Endothelial cell of umbilical vein (primary cell): ENCODE data around the gene KYNU. TPM values are rescaled to one million over a fixed set of nuclear protein-coding genes. Genes with fewer than 3 reads are reported as not detected.

Experiments
- BruUV-seq: library from RNA; stranded (reverse); fragments of 400-500 nt; replicated peaks from 2 replicates; lab custom pipeline; 2021; lab: Mats Ljungman, UMichigan
- CTCF ChIA-PET: fragments of 300-600, 350-600 bp; sonication (Branson Sonifier 250); formaldehyde crosslinking; loops from one replicate; lab custom pipeline; 2021; ENCODE audit warnings: antibody characterized with exemption, inconsistent platforms; lab: Charles Lee
- POLR2A ChIA-PET: fragments of 300-600, 350-600 bp; sonication (Branson Sonifier 250); formaldehyde crosslinking; loops from one replicate; lab custom pipeline; 2021; ENCODE audit warnings: antibody characterized with exemption, inconsistent platforms; lab: Charles Lee
- DNase-seq: peaks from one replicate; pipeline ENCODE4 v3.0.0-alpha.2; 2011; ENCODE audit warnings: low read depth, low spot score
- FAIRE-seq: peaks from 2 replicates; lab custom pipeline; 2011; peaks lifted over from hg19 to GRCh38; lab: Jason Lieb, UNC
- H2AFZ ChIP-seq: 2 replicates; pipeline ENCODE4 v1.6.0; 2012; ENCODE audit warnings: low read depth, low read length, control low read depth, inconsistent platforms
- H3K27ac ChIP-seq: 2 replicates; pipeline ENCODE4 v1.5.1; 2011; ENCODE audit warnings: low read depth, mild to moderate bottlenecking, control low read depth, low read length, moderate library complexity; ENCODE audit not compliant: insufficient read depth
- H3K27me3 ChIP-seq, 2 experiments: 2 replicates each; pipeline versions ENCODE4 v1.6.0 to v1.6.1; 2011; ENCODE audit warnings: low read length in 2 of 2, mixed read lengths in 1 of 2; ENCODE audit not compliant: control insufficient read depth in 2 of 2, insufficient read depth in 2 of 2
- H3K36me3 ChIP-seq, 2 experiments: 2 replicates in 1 of 2; 3 replicates in 1 of 2; pipeline ENCODE4 v1.5.1; 2011; ENCODE audit warnings: low read length in 2 of 2, mild to moderate bottlenecking in 1 of 2, moderate library complexity in 1 of 2; ENCODE audit not compliant: control insufficient read depth in 2 of 2, insufficient read depth in 2 of 2; ENCODE audit errors: extremely low read depth in 1 of 2
- H3K4me1 ChIP-seq: 3 replicates; pipeline ENCODE4 v1.5.1; 2011; ENCODE audit warnings: mild to moderate bottlenecking, low read length; ENCODE audit not compliant: control insufficient read depth, insufficient read depth; ENCODE audit errors: extremely low read depth
- H3K4me2 ChIP-seq: 2 replicates; pipeline ENCODE4 v1.6.1; 2011; ENCODE audit warnings: low read length, control low read depth, mixed read lengths; ENCODE audit not compliant: insufficient read depth
- H3K4me3 ChIP-seq, 3 experiments: fragments of 200-600 bp in 1 of 3; sonication (generic), shearing (Covaris generic) in 1 of 3; replicated peaks in 1 of 3; 2 replicates each; pipeline ENCODE4 v1.5.1; 2011 to 2016; ENCODE audit warnings: control low read depth in 3 of 3, low read length in 3 of 3, mild to moderate bottlenecking in 2 of 3, inconsistent platforms in 1 of 3, low read depth in 1 of 3, moderate library complexity in 1 of 3; ENCODE audit not compliant: insufficient read depth in 1 of 3
- H3K79me2 ChIP-seq: 2 replicates; pipeline ENCODE4 v1.6.0; 2012; ENCODE audit warnings: low read length, inconsistent platforms; ENCODE audit not compliant: control insufficient read depth, insufficient read depth
- H3K9ac ChIP-seq: replicated peaks from 2 replicates; pipeline ENCODE3; 2011; ENCODE audit warnings: low read length, control low read depth; ENCODE audit not compliant: insufficient read depth; ENCODE audit errors: extremely low read depth
- H3K9me1 ChIP-seq: replicated peaks from 3 replicates; pipeline ENCODE4 v1.6.0; 2011; ENCODE audit warnings: mild to moderate bottlenecking, low read length; ENCODE audit not compliant: control insufficient read depth, insufficient read depth; ENCODE audit errors: extremely low read depth
- H3K9me3 ChIP-seq: replicated peaks from 2 replicates; pipeline ENCODE4 v1.5.1; 2012; ENCODE audit warnings: low read length, inconsistent platforms; ENCODE audit not compliant: control insufficient read depth, insufficient read depth
- H4K20me1 ChIP-seq: replicated peaks from 2 replicates; pipeline ENCODE3; 2011; ENCODE audit warnings: mild to moderate bottlenecking, low read length; ENCODE audit not compliant: control insufficient read depth, insufficient read depth; ENCODE audit errors: extremely low read depth
- CTCF ChIP-seq, 2 donors: IDR thresholded peaks; 1 replicate in 1 of 2; 2 replicates in 1 of 2; pipeline ENCODE4 v1.5.1; 2011; ENCODE audit warnings: low read length in 2 of 2, mild to moderate bottlenecking in 2 of 2, moderate library complexity in 2 of 2, control low read depth in 1 of 2, inconsistent platforms in 1 of 2, low read depth in 1 of 2; ENCODE audit not compliant: insufficient read depth in 1 of 2; ENCODE audit errors: extremely low read depth in 1 of 2
- FOS ChIP-seq: IDR thresholded peaks from 2 replicates; pipeline ENCODE4 v1.6.1; 2011; ENCODE audit warnings: mild to moderate bottlenecking, low read length, moderate library complexity, borderline replicate concordance; ENCODE audit not compliant: insufficient read depth
- JUN ChIP-seq: IDR thresholded peaks from 2 replicates; pipeline ENCODE4 v1.6.1; 2011; ENCODE audit warnings: borderline replicate concordance, low read depth; ENCODE audit not compliant: insufficient read length, insufficient read depth
- MYC ChIP-seq: IDR thresholded peaks from one replicate; pipeline ENCODE4 v1.6.1; 2011; ENCODE audit warnings: mild to moderate bottlenecking, low read depth, low read length
- POLR2A ChIP-seq: IDR thresholded peaks from 2 replicates; pipeline ENCODE4 v1.6.1; 2012; ENCODE audit warnings: low read depth, mild to moderate bottlenecking, control low read depth, low read length
- POLR2AphosphoS5 ChIP-seq: IDR thresholded peaks from 2 replicates; pipeline ENCODE4 v1.6.1; 2012; ENCODE audit warnings: low read depth, mild to moderate bottlenecking, control low read depth, low read length, moderate library complexity; ENCODE audit not compliant: insufficient read depth
- dilution Hi-C: fragments of 300-500 bp; cut with MboI; formaldehyde crosslinking; loops from one replicate; pipeline ENCODE4 v1.15.0; 2019; ENCODE audit warnings: low sequenced_read_pairs; ENCODE audit not compliant: extremely low pct_ligation_motif_present
- intact Hi-C: fragments of 100-400 bp; cut with micrococcal nuclease; formaldehyde crosslinking; loops from one replicate; pipeline ENCODE4 v1.10.0; 2022
- polyA plus RNA-seq, 4 experiments: library from polyadenylated mRNA; depleted of rRNA in 3 of 4; stranded (reverse) in 3 of 4; unstranded in 1 of 4; fragments of >200 nt; gene quantifications; 2 replicates each; pipeline versions ENCODE4 v1.2.1 to v1.2.3, GENCODE V29; 2011 to 2012; ENCODE audit warnings: missing spikeins in 1 of 4
- total RNA-seq: library from RNA; stranded (reverse); gene quantifications from 2 replicates; pipeline ENCODE4 v1.2.3, GENCODE V29; 2021
- TF ChIP-seq, protein P1 (sequence below): IDR thresholded peaks from 2 replicates; pipeline ENCODE4 v1.6.1; 2011; ENCODE audit not compliant: insufficient read depth, insufficient read length

Gene KYNU
- total and polyA plus RNA-seq, 2 donors (not counting 3 experiments of a cell fraction or from before 2014, with no cell fraction given), result 0.04 TPM; not detected in 1

DNA sequence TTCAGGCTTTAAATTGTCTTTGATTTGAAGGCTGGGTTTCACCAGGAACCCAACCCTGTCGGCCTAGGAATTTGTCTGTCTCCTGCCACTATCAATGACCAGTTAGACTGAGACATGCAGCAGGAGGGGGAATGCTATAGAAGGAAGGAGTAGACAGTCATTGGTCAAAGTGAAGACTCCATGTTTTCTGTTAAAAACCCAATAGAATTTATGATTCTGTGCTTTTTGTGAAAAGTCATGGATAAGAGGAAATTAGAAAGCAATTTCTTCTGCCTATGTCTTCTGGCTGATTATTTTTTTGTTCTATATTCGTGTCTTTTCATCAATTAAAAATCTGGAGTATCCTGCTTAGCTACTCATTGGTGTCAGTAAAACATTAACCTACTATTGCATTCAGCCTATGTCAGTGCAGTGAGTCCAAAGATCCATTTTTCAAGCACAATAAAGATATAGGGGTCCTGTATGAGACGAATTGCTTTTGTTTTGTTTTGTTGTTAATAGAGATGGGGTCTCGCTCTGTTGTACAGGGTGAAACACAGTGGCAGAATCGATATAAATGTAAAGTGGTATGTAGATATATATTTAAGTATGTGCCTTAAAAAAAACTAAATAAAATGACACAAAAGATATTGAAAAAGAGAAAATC, 7.9 kb upstream of the KYNU start:
- Histone ChIP-seq H3K79me2 (no peaks in the 10 kb centered on the region), H3K27ac (no peak overlapping the region), H4K20me1 (no peaks in the 10 kb centered on the region), H3K4me2 (no peak overlapping the region), H2AFZ (no peak overlapping the region), H3K9me3 (no peaks in the 10 kb centered on the region), H3K36me3 (no peaks in the 10 kb centered on the region), H3K4me1 (peaks cover 25% of the 10 kb centered on the region), H3K4me3 (no peak overlapping the region), H3K27me3 (no peaks in the 10 kb centered on the region), H3K9ac (no peak overlapping the region), H3K9me1 (no peaks in the 10 kb centered on the region)
- dilution Hi-C loops (no loop called here), intact Hi-C loops (no loop called here)
- DNase-seq, result no peak
- no TSS peak for BruUV-seq
- FAIRE-seq, result no peak
- CTCF ChIA-PET, result no interaction called here
- TF ChIP-seq FOS (no peak), MYC (no peak), JUN (no peak), POLR2AphosphoS5 (no peak), POLR2A (no peak), CTCF (IDR thresholded peaks at IDR 0.05; ENCODE audit: extremely low read depth in 1 of 2, insufficient read depth in 1 of 2, low read depth in 1 of 2, low read length in 2 of 2) (no peak)
- TF ChIP-seq, protein P1, sequence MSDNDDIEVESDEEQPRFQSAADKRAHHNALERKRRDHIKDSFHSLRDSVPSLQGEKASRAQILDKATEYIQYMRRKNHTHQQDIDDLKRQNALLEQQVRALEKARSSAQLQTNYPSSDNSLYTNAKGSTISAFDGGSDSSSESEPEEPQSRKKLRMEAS, result no peak
- POLR2A ChIA-PET, result no interaction called here
